Muscle of leg (tissue), 11 donors: ENCODE data around the gene ABCA12. TPM values are rescaled to one million over a fixed set of nuclear protein-coding genes. Genes with fewer than 3 reads are reported as not detected.
A peak's percentile ranks its signal among the peaks of the same experiment; 100 is the strongest.

ENCODE experiments used
- DNase-seq: peaks from one replicate; pipeline ENCODE4 v3.0.0; 2013
- H3K27ac ChIP-seq: one replicate; pipeline ENCODE4 v1.5.1; 2013; ENCODE audit warnings: mild to moderate bottlenecking, low read length, control low read depth
- H3K27me3 ChIP-seq: one replicate; pipeline ENCODE4 v1.6.1; 2013; ENCODE audit warnings: low read length; ENCODE audit not compliant: control insufficient read depth, insufficient read depth
- H3K36me3 ChIP-seq: one replicate; pipeline ENCODE4 v1.6.1; 2013; ENCODE audit warnings: low read length; ENCODE audit not compliant: control insufficient read depth, insufficient read depth
- H3K4me1 ChIP-seq: one replicate; pipeline ENCODE4 v1.6.1; 2013; ENCODE audit warnings: low read length; ENCODE audit not compliant: control insufficient read depth, insufficient read depth
- H3K4me3 ChIP-seq: one replicate; pipeline ENCODE4 v1.5.1; 2013; ENCODE audit warnings: low read length, control low read depth
- H3K9me3 ChIP-seq: replicated peaks from 2 replicates; pipeline ENCODE4 v1.6.1; 2013; ENCODE audit warnings: low read depth, low read length; ENCODE audit not compliant: control insufficient read depth
- WGBS: methylation state at CpG from one replicate; pipeline ENCODE4 v1.1.5; 2013; ENCODE audit warnings: missing lambda C conversion rate; ENCODE audit not compliant: insufficient coverage; 5-methylcytosine and 5-hydroxymethylcytosine counted together
- polyA plus RNA-seq, 8 donors: library from polyadenylated mRNA; unstranded; fragments of 120-200 nt; gene quantifications; one replicate each; pipeline versions ENCODE4 v1.2.1 to v1.2.3, GENCODE V29; 2013; ENCODE audit warnings: inconsistent platforms in 1 of 8, low replicate concordance in 1 of 8; ENCODE audit not compliant: insufficient read length in 8 of 8, insufficient read depth in 1 of 8
- total RNA-seq: library from RNA; stranded (reverse); fragments of 120-200 nt; gene quantifications from one replicate; pipeline ENCODE4 v1.2.4, GENCODE V29; 2013

ABCA12 gene
- total and polyA plus RNA-seq, 9 donors: 0.03 to 1.1 (median 0.09) TPM; not detected in 5

DNA sequence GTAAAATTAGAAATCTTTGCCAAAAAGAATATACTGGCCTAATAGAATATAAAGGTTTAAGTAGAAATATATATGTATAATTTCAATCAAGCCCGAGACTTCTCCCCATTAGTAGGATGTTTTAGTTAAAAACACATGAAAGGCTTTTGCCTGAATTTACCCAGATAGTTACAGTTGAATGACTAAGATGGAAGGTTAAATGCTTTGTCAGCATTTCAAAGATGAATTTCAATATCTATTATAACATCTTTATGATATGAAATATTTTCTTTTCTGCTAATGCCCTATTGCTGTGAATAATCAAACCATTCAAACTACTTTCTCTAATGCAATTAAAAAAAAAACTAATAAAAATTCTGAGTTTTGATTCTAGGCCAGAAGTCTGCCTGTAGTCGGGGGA, 18.0 kb upstream of the ABCA12 start:
- H3K36me3 ChIP-seq: no peaks in the 10 kb centered on the region
- DNase-seq: no peak
- no CpG with 5 or more reads among the region's 2 CpGs for WGBS
- H3K4me1 ChIP-seq: no peaks in the 10 kb centered on the region
- no peak overlapping the region for H3K27ac ChIP-seq
- no peak overlapping the region for H3K4me3 ChIP-seq
- no peaks in the 10 kb centered on the region for H3K9me3 ChIP-seq
- H3K27me3 ChIP-seq: no peaks in the 10 kb centered on the region

DNA sequence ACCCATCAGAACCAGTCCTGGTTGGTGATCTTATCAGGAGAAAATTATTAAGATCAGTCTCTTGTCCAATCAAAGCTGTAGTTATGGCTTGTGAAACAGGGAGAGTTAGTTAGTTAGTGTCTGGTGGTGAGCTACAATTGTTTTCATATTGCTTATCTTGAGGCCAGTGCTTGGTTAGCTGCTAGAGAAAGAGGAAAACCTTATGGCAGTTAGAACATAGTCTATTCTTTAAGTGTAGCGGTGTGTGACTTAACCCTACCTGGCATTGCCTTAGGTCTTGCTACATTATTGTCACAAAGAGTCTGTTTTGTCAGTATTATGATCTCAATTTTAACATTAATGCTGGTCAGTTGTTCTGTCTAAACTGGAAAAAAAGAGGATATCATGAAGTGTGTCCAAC, 11.5 kb upstream of the ABCA12 start:
- no peaks in the 10 kb centered on the region for H3K4me1 ChIP-seq
- H3K9me3 ChIP-seq: no peaks in the 10 kb centered on the region
- no peak overlapping the region for H3K27ac ChIP-seq
- H3K36me3 ChIP-seq: no peaks in the 10 kb centered on the region
- no peaks in the 10 kb centered on the region for H3K27me3 ChIP-seq
- H3K4me3 ChIP-seq: no peak overlapping the region
- WGBS: no CpG with 5 or more reads among the region's 1 CpG
- DNase-seq: no peak

DNA sequence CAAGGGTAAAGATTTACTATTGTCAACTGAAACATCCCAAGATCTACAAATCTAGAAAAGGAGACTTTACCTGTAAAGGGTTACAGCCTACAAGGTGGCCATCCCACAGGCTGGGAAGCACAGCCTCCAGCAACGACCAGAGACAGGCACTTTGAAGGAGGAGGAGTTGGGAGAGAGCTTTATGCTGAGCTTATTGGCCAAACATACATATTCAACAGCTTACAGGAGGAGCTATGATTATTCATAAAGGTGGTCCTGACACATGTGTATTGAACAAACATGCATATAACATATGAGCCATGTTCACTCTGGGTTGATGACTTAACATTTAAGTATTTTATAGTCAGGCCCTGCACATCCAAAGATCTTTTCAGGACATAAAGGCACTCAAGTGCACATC, 11.1 kb upstream of the ABCA12 start:
- Histone ChIP-seq H3K9me3 (no peaks in the 10 kb centered on the region), H3K4me3 (no peak overlapping the region), H3K27ac (no peak overlapping the region), H3K4me1 (no peaks in the 10 kb centered on the region), H3K36me3 (no peaks in the 10 kb centered on the region), H3K27me3 (no peaks in the 10 kb centered on the region)
- no CpG with 5 or more reads among the region's 1 CpG for WGBS
- no peak for DNase-seq

DNA sequence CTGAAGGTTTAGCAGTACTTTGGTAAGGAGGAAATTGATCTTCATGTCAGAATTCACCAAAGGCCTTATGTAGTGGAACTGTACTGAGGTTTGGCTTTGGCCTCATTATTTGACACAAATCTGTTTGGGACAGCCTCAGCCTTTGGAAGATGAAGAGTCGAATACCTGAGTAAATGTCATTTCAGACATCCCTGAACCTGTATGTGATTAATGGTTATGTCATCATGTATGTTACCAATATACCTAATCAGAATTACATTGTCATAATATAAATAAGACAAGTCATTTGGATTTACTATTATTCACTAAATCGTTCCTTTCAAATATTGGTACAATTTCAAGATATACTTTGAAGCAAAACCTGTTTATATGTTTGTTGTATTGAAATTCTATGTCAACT, 10.6 kb upstream of the ABCA12 start:
- no peak overlapping the region for H3K4me3 ChIP-seq
- H3K36me3 ChIP-seq: no peaks in the 10 kb centered on the region
- DNase-seq: no peak
- no CpG with 5 or more reads among the region's 2 CpGs for WGBS
- no peaks in the 10 kb centered on the region for H3K4me1 ChIP-seq
- no peak overlapping the region for H3K27ac ChIP-seq
- H3K9me3 ChIP-seq: no peaks in the 10 kb centered on the region
- H3K27me3 ChIP-seq: no peaks in the 10 kb centered on the region

DNA sequence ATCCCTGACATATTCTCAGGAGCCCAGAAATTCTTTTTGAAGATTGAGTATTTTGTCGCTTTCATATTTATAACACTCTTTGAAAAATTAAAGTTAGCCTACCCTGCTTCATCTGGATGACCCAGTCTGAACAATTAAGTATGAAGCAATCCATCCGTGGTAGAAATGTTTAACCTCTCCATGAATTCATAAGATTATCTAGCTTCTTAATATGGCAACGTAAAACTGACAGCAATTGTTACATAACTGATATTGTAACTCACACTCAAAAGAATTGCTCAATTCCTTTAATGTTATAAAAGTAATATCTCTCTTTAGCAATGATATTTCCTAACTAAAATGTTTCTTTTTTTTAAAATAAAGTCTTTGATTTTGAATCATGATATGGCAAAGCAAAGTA, 7.2 kb upstream of the ABCA12 start:
- WGBS: no CpG with 5 or more reads among the region's 3 CpGs
- no peak overlapping the region for H3K4me3 ChIP-seq
- H3K4me1 ChIP-seq: no peaks in the 10 kb centered on the region
- H3K9me3 ChIP-seq: no peaks in the 10 kb centered on the region
- no peak for DNase-seq
- H3K36me3 ChIP-seq: no peaks in the 10 kb centered on the region
- H3K27ac ChIP-seq: no peak overlapping the region
- no peaks in the 10 kb centered on the region for H3K27me3 ChIP-seq

DNA sequence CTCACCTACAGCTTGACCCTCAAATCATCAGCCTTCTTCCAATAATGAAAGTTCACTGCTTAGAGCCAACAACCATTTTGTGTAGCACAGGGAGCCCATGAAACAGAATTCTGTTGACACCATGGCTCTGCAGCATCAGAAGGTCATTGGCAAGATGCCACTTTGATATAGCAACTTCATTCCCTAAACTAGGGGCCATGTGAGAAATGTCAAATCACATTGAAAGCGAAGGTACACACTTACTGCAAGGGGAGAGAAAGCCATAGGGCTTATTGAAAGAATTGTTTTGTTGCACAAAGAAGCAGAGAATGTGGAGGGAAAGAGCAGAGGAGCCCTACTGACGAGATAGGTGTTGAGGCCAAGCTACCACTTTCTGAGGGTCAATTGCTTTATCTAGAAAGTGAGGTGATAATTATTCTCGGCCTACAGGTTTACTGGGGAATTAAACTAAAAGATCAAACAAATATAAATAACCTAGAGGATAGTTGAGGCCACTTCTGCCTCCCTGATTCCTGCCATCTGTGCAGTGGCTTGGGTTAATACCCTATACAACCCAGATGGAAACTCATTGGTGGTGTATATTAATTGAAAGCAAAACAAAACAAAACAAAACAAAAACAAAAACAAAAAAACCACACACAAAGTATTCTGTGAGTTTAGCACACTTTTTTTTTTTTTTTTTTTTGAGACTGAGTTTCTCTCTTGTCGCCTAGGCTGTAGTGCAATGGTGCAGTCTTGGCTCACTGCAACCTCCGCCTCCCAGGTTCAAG, 5.9 kb upstream of the ABCA12 start:
- Histone ChIP-seq H3K27me3 (no peaks in the 10 kb centered on the region), H3K36me3 (no peaks in the 10 kb centered on the region), H3K4me3 (no peak overlapping the region), H3K9me3 (no peaks in the 10 kb centered on the region), H3K4me1 (no peaks in the 10 kb centered on the region), H3K27ac (no peak overlapping the region)
- 100% methylated on average over 3 of the region's 5 CpGs for WGBS
- DNase-seq: no peak

DNA sequence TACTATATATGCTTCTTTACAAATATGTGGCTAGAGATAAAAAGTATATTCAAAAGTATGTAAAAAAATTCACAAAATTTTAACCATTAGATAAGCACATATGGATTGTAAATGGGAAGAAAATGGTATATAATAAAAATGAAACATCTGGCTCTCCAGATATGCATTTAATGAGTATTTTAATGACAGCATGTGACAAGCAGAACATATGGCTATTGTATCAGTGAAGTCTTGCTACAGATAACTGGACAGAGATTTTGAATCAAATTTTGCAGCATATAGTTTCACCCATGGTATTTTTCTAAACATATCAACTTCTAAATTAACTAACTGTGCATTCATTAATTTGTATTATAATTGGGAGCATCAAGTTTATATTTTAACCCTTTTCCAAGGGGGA, 5.0 kb upstream of the ABCA12 start:
- H3K9me3 ChIP-seq: no peaks in the 10 kb centered on the region
- no peaks in the 10 kb centered on the region for H3K36me3 ChIP-seq
- DNase-seq: no peak
- H3K4me3 ChIP-seq: no peak overlapping the region
- H3K27me3 ChIP-seq: no peaks in the 10 kb centered on the region
- no peaks in the 10 kb centered on the region for H3K4me1 ChIP-seq
- no peak overlapping the region for H3K27ac ChIP-seq

DNA sequence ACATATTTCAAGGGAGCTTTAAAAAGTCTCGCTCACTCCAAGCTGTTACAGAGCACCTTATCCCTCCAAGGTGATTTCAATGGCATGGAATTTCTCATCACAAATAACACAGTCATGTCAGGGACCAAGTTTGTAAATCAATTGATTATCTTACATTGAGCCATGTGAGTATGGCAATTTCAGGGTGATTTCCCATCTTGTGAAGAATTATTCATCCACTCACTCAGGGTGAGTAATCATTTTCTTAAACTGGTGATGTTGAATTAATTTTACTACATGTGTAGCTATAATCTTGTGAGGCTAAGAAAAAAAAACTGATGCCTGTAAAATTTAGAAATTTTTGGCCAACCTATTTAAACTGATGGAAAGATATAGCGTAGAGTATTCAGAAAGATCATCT, 3.3 kb upstream of the ABCA12 start:
- Histone ChIP-seq H3K27ac (no peak overlapping the region), H3K27me3 (no peaks in the 10 kb centered on the region), H3K4me1 (no peaks in the 10 kb centered on the region), H3K9me3 (no peaks in the 10 kb centered on the region), H3K4me3 (no peak overlapping the region), H3K36me3 (no peaks in the 10 kb centered on the region)
- DNase-seq: no peak
- 100% methylated on average over 1 of the region's 2 CpGs for WGBS

DNA sequence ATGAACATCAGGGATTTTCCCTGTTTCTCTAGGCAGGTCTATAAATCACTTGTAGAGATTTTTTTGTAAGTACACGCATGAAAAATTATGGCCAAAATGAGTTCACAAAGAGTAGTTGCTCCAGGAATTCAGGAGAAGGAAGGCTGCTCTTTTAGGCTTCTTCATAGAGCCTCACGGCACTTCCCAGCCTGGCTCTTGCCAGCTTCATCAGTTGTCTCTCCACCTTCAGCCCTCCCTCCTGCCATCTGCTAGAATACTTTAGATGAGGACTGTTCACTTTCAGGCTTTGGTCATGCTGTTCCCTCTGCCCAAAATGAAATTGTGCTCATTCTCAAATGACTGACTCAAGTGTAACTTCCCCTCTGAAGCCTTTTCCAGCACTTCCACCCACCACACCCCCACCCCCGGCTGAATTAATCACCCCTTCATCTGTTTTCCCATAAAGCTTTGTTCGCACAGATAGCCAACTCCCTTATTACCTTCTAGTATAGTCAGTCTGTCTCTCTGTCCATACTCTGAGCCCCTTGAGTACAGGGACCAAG, 1.8 kb upstream of the ABCA12 start:
- 47% methylated on average over 2 of the region's 4 CpGs for WGBS
- no peaks in the 10 kb centered on the region for H3K27me3 ChIP-seq

DNA sequence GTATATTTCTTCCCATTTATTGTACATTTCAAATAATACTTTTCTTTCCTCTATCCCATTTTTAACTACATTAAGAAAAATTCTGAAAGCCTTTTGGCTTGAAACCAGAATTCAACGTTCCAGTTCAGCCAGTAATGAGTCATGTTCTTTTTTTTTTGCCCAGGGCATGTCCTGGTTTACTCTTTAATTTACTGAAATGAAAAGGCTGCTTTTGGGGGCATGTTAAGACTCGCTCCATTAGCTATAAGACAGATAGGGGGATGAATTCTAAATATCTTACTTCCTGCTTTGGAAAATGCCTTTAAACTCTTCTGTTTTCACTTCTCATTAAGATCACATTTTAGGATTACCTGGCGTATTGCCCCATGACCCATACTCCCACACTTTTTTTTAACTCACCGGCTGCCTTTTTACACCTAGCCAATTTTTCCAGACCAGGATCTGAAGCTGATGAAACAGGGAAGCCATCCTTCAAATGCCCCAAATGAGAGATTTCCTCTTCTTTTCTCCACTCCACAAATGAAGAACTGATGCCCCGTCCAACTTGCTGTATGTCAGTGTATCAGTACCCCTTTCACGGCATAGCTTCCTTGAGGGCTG, 585 bp downstream of the ABCA12 start:
- DNase-seq: peak; percentile 3
- Histone ChIP-seq H3K27ac (no peak overlapping the region), H3K27me3 (no peaks in the 10 kb centered on the region)

More for the DNA sequence above, 1.8 kb upstream of the ABCA12 start:
- no peak overlapping the region for H3K27ac ChIP-seq
- no peak overlapping the region for H3K4me3 ChIP-seq
- H3K36me3 ChIP-seq: no peaks in the 10 kb centered on the region
- no peaks in the 10 kb centered on the region for H3K9me3 ChIP-seq
- peak; percentile 15 for DNase-seq
- H3K4me1 ChIP-seq: no peaks in the 10 kb centered on the region

More for the DNA sequence above, 585 bp downstream of the ABCA12 start:
- H3K36me3 ChIP-seq: no peaks in the 10 kb centered on the region
- 40% methylated on average over 3 of the region's 6 CpGs for WGBS
- H3K4me3 ChIP-seq: no peak overlapping the region
- no peaks in the 10 kb centered on the region for H3K9me3 ChIP-seq
- H3K4me1 ChIP-seq: no peaks in the 10 kb centered on the region
